K562 (cell line): ENCODE data around the gene BMPR2. TPM values are rescaled to one million over a fixed set of nuclear protein-coding genes. Genes with fewer than 3 reads are reported as not detected.

Source experiments
- ATF6 ChIP-seq: sonication (generic); formaldehyde crosslinking; IDR thresholded peaks from 2 replicates; pipeline ENCODE4 v1.4.0; 2020; ENCODE audit warnings: mild to moderate bottlenecking, missing genetic modification reagents
- CHCHD3 ChIP-seq: fragments of 250-450 bp; sonication (Bioruptor Pico); IDR thresholded peaks from 2 replicates; pipeline ENCODE4 v2.1.2; 2022; ENCODE audit warnings: mild to moderate bottlenecking
- EZH2 ChIP-seq: IDR thresholded peaks from 2 replicates; pipeline ENCODE4 v1.6.1; 2012; ENCODE audit warnings: low read depth, mild to moderate bottlenecking, inconsistent platforms, low read length, borderline replicate concordance
- GABPB1 ChIP-seq: sonication (generic); formaldehyde crosslinking; IDR thresholded peaks from 2 replicates; pipeline ENCODE4 v1.8.0; 2022; ENCODE audit warnings: mild to moderate bottlenecking, missing genetic modification reagents
- GATA2 ChIP-seq: sonication (generic); formaldehyde crosslinking; IDR thresholded peaks from 2 replicates; pipeline ENCODE4 v1.4.0; 2020; ENCODE audit warnings: mild to moderate bottlenecking, missing genetic modification reagents
- HDAC1 ChIP-seq, 2 experiments: fragments of 450-650 bp; IDR thresholded peaks; 2 replicates each; pipeline ENCODE4 v1.6.1; 2016 to 2017; ENCODE audit warnings: inconsistent platforms in 1 of 2, mild to moderate bottlenecking in 1 of 2, moderate library complexity in 1 of 2
- HLTF ChIP-seq: fragments of 450-650 bp; IDR thresholded peaks from 2 replicates; pipeline ENCODE4 v1.6.1; 2016
- IRF9 ChIP-seq: fragments of 450-650 bp; IDR thresholded peaks from 2 replicates; pipeline ENCODE4 v1.6.1; 2016; ENCODE audit warnings: missing biosample characterization, missing genetic modification characterization
- KLF10 ChIP-seq: fragments of 250-450 bp; sonication (Bioruptor Pico); IDR thresholded peaks from 2 replicates; pipeline ENCODE4 v1.6.1; 2021; ENCODE audit warnings: matching md5 sums
- MTA2 ChIP-seq: fragments of 450-650 bp; IDR thresholded peaks from 2 replicates; pipeline ENCODE4 v1.6.1; 2016; ENCODE audit warnings: low read depth
- PHB ChIP-seq: fragments of 250-450 bp; sonication (Bioruptor Pico); IDR thresholded peaks from 2 replicates; pipeline ENCODE4 v1.5.0; 2021
- POLR2A ChIP-seq: fragments of 450-650 bp; conservative IDR thresholded peaks from 2 replicates; pipeline ENCODE4 v1.6.1; 2016
- POLR2B ChIP-seq: fragments of 450-650 bp; IDR thresholded peaks from 2 replicates; pipeline ENCODE4 v1.6.1; 2018; ENCODE audit warnings: low read depth; ENCODE audit not compliant: partially characterized antibody
- SIN3A ChIP-seq, 2 experiments: fragments of 150-350 bp in 1 of 2; IDR thresholded peaks; 2 replicates each; pipeline ENCODE4 v1.6.1; 2011 to 2016; ENCODE audit warnings: borderline replicate concordance in 2 of 2, low read depth in 2 of 2, low read length in 2 of 2, mild to moderate bottlenecking in 2 of 2, moderate library complexity in 2 of 2; ENCODE audit not compliant: control insufficient read depth in 1 of 2
- SMARCB1 ChIP-seq: IDR thresholded peaks from 2 replicates; pipeline ENCODE4 v1.6.1; 2011; ENCODE audit warnings: improper control_type of control experiment, low read depth; ENCODE audit not compliant: insufficient read length
- SREBF2 ChIP-seq: sonication (generic); formaldehyde crosslinking; IDR thresholded peaks from 2 replicates; pipeline ENCODE4 v1.4.0; 2020; ENCODE audit warnings: mild to moderate bottlenecking, missing genetic modification reagents
- WHSC1 ChIP-seq: IDR thresholded peaks from one replicate; pipeline ENCODE4 v1.6.1; 2012; ENCODE audit warnings: low read length, control low read depth, inconsistent platforms
- ZBED1 ChIP-seq: IDR thresholded peaks from 2 replicates; pipeline ENCODE4 v1.6.1; 2014
- ZC3H8 ChIP-seq: fragments of 450-650 bp; IDR thresholded peaks from 2 replicates; pipeline ENCODE4 v1.6.1; 2017
- ZNF253 ChIP-seq: fragments of 250-450 bp; sonication (Bioruptor Pico); conservative IDR thresholded peaks from 2 replicates; pipeline ENCODE4 v1.6.1; 2021; ENCODE audit warnings: mild to moderate bottlenecking
- polyA plus RNA-seq, 8 experiments: library from polyadenylated mRNA; depleted of rRNA in 4 of 8; stranded (reverse) in 5 of 8; unstranded in 3 of 8; fragments of >200 nt; fragmentation: Nextera tagmentation in 2 of 8; fragmentation: Illumina TruSeq in 1 of 8; extraction: Ambion mirVana in 2 of 8; extraction: Trizol in 1 of 8; gene quantifications; 2 replicates each; pipeline versions ENCODE4 v1.2.1 to v1.2.3, GENCODE V29; 2011 to 2014; ENCODE audit warnings: inconsistent platforms in 1 of 8, missing spikeins in 1 of 8
- total RNA-seq, 7 experiments: library from RNA; depleted of rRNA in 6 of 7; stranded (reverse); fragments of >200 nt in 6 of 7; fragmentation: Illumina TruSeq in 2 of 7; extraction: Trizol in 2 of 7; gene quantifications; 2 replicates each; pipeline versions ENCODE4 v1.2.1 to v1.2.3, GENCODE V29; 2011 to 2021; ENCODE audit warnings: low replicate concordance in 1 of 7
- TF ChIP-seq, protein P1 (sequence below), 2 experiments: IDR thresholded peaks; 2 replicates each; pipeline ENCODE4 v1.6.1; 2011; ENCODE audit warnings: borderline replicate concordance in 1 of 2, control low read depth in 1 of 2, low read depth in 1 of 2, low read length in 1 of 2, mild to moderate bottlenecking in 1 of 2, mixed read lengths in 1 of 2, moderate library complexity in 1 of 2; ENCODE audit not compliant: insufficient read depth in 1 of 2, insufficient read length in 1 of 2, poor library complexity in 1 of 2, severe bottlenecking in 1 of 2; ENCODE audit errors: extremely low read depth in 1 of 2
- TF ChIP-seq, protein P2 (sequence below): fragments of 450-650 bp; formaldehyde crosslinking; IDR thresholded peaks from 2 replicates; pipeline ENCODE4 v1.4.0; 2020; ENCODE audit warnings: mild to moderate bottlenecking, mixed read lengths
- TF ChIP-seq, protein P3 (sequence below): fragments of 250-450 bp; sonication (Bioruptor Pico); IDR thresholded peaks from 2 replicates; pipeline ENCODE4 v1.5.1; 2021; ENCODE audit warnings: mild to moderate bottlenecking

BMPR2 gene
- total and polyA plus RNA-seq, 9 of the 15 experiments (the other 6 are each of a cell fraction or from before 2014, with no cell fraction given) = 0.73 to 5.0 (median 3.3) TPM

GRCh38 chr2:202375609-202376408 lies at the start of gene BMPR2 (continued):
- no peak; the same call in 1 of the 2 replicates for TF ChIP-seq ATF6
- no peak for TF ChIP-seq ZBED1
- TF ChIP-seq POLR2A = peak; percentile 78
- TF ChIP-seq SMARCB1 = no peak
- TF ChIP-seq CHCHD3 (CRISPR knock-in tag) = no peak
- no peak for TF ChIP-seq GATA2 (CRISPR knock-in tag)
- TF ChIP-seq ZC3H8 = no peak
- TF ChIP-seq POLR2B = peak; percentile 70
- TF ChIP-seq EZH2 = no peak
- TF ChIP-seq HLTF = no peak
- no peak for TF ChIP-seq SIN3A (IDR thresholded peaks at IDR 0.05; ENCODE audit: borderline replicate concordance in 2 of 2, control insufficient read depth in 1 of 2, low read depth in 2 of 2, low read length in 2 of 2)
- TF ChIP-seq, protein P1, sequence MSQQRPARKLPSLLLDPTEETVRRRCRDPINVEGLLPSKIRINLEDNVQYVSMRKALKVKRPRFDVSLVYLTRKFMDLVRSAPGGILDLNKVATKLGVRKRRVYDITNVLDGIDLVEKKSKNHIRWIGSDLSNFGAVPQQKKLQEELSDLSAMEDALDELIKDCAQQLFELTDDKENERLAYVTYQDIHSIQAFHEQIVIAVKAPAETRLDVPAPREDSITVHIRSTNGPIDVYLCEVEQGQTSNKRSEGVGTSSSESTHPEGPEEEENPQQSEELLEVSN (IDR thresholded peaks at IDR 0.05; ENCODE audit: borderline replicate concordance in 1 of 2, extremely low read depth in 1 of 2, insufficient read depth in 1 of 2, insufficient read length in 1 of 2, low read depth in 1 of 2, low read length in 1 of 2, poor library complexity in 1 of 2, severe bottlenecking in 1 of 2) = peak in 1 of 2 experiments; percentile 36
- TF ChIP-seq HDAC1 (IDR thresholded peaks at IDR 0.05) = no peak
- TF ChIP-seq, protein P2, sequence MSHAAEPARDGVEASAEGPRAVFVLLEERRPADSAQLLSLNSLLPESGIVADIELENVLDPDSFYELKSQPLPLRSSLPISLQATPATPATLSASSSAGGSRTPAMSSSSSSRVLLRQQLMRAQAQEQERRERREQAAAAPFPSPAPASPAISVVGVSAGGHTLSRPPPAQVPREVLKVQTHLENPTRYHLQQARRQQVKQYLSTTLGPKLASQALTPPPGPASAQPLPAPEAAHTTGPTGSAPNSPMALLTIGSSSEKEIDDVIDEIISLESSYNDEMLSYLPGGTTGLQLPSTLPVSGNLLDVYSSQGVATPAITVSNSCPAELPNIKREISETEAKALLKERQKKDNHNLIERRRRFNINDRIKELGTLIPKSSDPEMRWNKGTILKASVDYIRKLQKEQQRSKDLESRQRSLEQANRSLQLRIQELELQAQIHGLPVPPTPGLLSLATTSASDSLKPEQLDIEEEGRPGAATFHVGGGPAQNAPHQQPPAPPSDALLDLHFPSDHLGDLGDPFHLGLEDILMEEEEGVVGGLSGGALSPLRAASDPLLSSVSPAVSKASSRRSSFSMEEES (CRISPR knock-in tag) = no peak
- TF ChIP-seq KLF10 (CRISPR knock-in tag) = no peak
- no peak for TF ChIP-seq ZNF253 (CRISPR knock-in tag)
- TF ChIP-seq IRF9 (tag) = no peak
- TF ChIP-seq PHB (CRISPR knock-in tag) = no peak
- TF ChIP-seq, protein P3, sequence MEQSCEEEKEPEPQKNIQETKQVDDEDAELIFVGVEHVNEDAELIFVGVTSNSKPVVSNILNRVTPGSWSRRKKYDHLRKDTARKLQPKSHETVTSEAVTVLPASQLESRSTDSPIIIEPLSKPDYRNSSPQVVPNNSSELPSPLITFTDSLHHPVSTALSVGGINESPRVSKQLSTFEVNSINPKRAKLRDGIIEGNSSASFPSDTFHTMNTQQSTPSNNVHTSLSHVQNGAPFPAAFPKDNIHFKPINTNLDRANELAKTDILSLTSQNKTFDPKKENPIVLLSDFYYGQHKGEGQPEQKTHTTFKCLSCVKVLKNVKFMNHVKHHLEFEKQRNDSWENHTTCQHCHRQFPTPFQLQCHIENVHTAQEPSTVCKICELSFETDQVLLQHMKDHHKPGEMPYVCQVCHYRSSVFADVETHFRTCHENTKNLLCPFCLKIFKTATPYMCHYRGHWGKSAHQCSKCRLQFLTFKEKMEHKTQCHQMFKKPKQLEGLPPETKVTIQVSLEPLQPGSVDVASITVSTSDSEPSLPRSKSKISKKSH = no peak
- TF ChIP-seq GABPB1 (CRISPR knock-in tag) = peak; percentile 48; the same call in 1 of the 2 replicates
- no peak for TF ChIP-seq WHSC1
- no peak for TF ChIP-seq SREBF2 (CRISPR knock-in tag)
- no peak for TF ChIP-seq MTA2
